ENCODE data around the gene ZFAND3.

Gene ZFAND3

DNA sequence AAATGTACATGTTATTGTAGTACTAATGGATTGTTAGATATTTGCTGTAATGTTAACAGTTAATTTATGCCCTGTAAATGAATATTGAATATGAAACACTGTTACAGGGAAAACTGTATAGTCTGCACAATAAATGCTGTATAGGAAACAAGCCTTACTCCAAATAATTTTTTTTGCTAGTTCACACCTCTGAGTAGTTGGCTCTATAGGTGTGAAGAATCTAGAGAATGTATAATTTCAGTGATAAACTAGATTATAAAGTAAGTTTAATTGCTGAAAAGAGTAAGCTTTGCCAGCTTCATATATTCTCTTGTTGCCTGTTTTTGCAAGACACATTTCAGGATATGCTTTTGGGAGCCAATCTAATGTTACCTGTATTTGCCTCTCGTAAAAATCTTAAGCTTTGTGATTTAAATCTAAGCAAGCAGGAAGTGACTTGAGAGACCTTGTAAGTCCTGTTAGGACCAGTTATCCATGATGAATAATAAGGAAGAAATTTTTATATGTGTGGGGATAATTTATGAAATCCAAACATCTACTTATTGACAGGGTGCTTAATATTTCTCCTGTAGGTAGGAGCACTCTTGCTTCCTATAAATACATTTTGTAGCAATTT lies 232.4 kb downstream of the ZFAND3 start:
- DNase-seq (ENCODE audit: low read depth), result no peak

GRCh38 chr6:38054527-38055202 lies 235.1 kb downstream of the ZFAND3 start:
- DNase-seq (ENCODE audit: low read depth), result no peak

- DNase-seq (ENCODE audit: low read depth), result no peak
These were observed 235.7 kb downstream of the ZFAND3 start for GRCh38 chr6:38055203-38055589.

GRCh38 chr6:38056361-38056760 lies 236.8 kb downstream of the ZFAND3 start:
- DNase-seq (ENCODE audit: low read depth), result no peak

DNA sequence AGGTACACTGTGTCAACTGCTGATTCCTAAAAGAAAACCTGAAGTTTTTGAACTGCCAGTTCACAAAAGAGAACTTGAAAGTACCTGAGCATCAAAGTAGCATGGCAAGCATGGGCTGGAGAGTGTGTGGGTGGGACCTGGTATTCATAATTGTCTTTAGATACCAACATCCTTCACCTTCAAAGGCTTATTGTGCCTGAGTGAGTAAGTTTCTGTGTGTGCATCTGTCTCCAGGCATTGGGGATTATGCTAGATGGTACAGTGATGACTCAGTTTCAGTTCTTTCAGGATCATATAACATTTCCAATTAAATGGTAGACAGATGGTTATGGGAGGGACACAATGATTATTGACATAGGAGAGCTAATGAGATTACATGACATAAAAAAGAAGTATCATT lies 238.5 kb downstream of the ZFAND3 start:
- DNase-seq (ENCODE audit: low read depth), result peak; percentile 52

DNA sequence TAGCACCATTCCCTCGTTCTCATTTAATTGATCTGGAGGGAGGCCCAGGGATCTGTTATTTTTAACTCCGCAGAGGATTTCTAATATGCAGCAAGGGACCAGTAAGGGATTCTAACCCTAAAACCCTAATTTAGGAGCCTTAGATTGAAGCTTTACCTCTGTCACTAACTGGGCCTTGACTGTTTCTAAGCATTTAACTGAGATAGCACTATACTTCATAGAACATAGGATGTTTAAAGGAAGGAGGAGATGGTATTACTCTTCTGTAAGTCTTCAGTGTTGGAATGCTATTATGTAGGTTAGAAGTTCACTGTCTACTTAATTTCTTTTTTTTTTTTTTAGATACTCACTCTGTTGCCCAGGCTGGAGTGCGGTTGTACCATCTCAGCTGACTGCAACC lies 242.5 kb downstream of the ZFAND3 start:
- DNase-seq (ENCODE audit: low read depth), result no peak

DNA sequence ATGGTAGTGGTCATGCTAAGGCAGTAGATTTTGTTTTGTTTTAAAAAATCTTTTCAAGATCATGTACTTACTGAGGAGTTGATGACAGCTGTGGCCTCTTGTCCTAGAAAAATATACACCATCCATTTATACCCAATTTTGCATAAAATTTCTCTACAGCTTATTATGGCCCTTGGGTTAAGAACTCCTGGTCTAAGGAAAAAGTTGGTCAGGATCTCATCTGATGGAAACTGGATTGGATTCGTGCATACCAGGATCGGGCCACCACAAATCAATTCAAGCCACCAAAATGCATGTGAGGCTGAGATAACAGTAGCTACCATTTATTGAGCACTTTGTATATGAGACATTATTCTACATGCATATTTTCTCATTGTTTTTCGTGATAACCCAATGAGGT lies 244.4 kb downstream of the ZFAND3 start:
- DNase-seq (ENCODE audit: low read depth), result no peak

DNA sequence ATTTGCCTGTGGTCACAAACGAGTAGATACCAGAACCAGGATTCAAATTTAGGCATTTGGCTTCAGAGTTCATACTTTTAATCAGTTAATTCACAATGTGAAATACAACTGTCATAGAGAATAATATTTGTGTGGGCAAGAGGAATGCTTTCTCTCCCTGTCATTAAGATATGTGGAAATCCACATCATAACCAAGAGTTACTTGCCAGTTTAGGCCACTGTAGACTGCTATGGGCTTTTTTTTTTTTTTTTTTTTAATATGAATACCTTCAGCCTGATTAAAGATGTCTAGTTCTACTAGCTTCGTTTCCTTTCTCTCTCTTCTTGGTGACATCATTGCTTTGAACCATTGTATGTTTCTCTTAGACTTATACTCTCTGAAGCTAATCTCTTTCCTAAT lies 244.9 kb downstream of the ZFAND3 start:
- no peak for DNase-seq (ENCODE audit: low read depth)

- no peak for DNase-seq (ENCODE audit: low read depth)
These were observed 246.3 kb downstream of the ZFAND3 start for GRCh38 chr6:38065734-38066305.

DNA sequence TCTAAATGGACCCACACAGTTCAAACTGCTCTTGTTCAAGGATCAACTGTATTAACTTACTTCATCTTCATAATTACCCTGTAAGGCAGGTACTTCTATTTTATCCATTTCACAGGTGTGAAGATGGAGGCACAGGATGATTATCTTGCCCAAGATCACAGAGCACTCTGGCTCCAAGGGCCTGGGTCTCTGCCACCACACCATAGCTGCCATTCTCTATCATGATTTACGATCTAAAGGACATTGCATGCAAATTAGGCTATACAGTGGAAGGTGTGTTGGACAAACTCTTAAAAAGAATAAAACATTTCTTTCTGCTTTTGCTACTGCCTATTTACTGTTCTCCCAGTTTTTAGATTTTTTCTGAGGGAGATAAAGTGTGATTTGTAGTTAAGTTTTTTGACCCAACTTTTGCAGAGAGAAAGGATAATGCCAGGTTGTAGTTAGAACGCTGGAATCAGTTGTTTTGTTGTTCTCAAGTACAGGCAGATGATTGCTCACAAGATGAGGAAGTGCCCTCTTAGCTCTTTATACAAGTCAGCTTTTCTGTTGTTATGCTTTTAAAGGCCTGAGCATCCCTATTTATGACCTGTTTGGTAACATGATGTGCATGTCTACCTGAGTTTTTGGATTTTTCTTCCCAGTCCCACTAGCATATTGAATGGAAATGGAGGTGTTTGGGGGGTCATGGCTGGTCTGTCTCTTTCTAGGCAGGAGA lies 247.9 kb downstream of the ZFAND3 start:
- DNase-seq (ENCODE audit: low read depth), result no peak

- no peak for DNase-seq (ENCODE audit: low read depth)
These were observed 249.5 kb downstream of the ZFAND3 start for GRCh38 chr6:38068854-38069590.

DNA sequence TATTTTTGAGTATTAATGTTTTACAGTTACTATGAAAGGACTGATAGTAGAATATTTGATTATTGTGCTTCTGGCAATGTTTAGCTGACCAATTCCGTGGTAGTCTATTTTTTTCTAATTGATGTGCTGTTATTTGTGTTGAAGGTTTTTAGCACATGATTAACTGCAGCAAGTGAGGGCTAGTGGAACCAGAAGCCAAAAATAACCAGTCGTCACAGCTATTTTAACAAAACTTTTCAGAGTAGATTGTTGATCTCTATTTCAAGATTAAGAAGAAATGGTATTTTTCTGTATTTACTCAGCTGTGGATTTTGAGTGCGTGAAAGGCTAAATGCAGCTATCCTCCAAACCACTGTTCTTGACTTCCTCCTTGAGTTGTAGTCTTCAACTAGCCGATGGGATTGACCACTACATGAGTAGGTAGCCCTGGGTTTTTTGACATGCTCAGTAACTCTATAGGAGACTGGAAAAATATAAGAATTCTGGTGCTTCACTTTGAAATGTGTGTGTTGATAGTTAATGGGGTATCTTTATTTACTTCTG lies 258.0 kb downstream of the ZFAND3 start:
- DNase-seq (ENCODE audit: low read depth), result no peak

GRCh38 chr6:38078671-38079070 lies 259.1 kb downstream of the ZFAND3 start:
- DNase-seq (ENCODE audit: low read depth), result no peak

- DNase-seq (ENCODE audit: low read depth), result no peak
These were observed 259.6 kb downstream of the ZFAND3 start for GRCh38 chr6:38079107-38079506.

DNA sequence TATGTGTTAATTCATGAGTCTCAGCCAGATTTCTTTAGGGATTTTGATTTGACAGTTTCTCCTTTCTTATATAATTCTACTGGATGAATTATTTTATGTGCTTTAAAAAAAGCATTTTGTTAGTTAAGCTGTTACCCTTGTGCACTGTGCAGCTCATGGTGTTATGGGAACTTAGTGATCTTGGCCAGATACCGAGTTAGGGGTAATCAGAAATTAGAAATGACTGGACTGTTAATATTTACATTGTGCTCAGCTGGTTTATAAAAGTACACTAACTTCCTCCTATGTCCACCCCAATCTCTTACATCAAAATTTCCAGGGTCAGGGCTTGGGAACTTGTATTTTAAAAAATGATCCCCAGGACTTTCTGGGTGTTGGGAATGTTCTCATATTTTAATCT lies 260.0 kb downstream of the ZFAND3 start:
- no peak for DNase-seq (ENCODE audit: low read depth)

DNA sequence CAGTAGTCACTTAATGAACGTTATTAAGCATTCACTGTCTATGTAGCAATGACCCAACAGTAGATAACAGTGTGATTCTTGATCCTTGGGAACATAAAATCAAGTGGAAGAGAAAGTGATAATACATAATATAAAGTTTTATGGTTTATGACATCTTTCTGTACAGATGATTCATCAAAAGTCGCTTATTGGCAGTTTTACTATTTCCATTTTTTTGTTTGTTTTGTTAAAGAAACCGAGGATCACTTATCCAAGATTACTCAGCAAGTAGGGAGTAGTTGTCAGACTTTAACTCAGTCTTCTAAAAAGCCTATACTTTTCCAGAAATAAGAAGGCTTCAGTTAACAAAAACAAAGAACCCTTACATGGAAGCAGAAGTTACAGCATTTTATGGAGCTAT lies 260.8 kb downstream of the ZFAND3 start:
- no peak for DNase-seq (ENCODE audit: low read depth)

GRCh38 chr6:38080889-38081288 lies 261.4 kb downstream of the ZFAND3 start:
- no peak for DNase-seq (ENCODE audit: low read depth)

DNA sequence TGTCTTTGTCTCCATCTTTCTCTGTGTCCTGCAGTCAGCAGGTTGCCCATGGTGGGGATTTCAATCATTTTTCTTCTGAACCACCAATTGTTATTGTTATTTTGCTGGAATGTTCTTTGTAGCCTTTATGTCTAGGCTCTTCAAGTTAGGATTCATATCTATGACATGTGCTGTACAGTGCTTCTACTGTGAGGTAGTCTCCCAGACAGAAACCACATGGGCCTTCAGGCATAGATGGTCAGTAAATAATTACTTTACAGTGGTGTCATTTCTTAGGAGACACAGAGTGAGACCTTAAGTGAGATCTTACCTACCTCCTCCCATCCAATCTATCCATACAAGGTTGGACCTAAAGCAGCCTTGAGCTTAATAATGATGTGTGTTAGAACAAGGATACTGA lies 265.5 kb downstream of the ZFAND3 start:
- no peak for DNase-seq (ENCODE audit: low read depth)

DNA sequence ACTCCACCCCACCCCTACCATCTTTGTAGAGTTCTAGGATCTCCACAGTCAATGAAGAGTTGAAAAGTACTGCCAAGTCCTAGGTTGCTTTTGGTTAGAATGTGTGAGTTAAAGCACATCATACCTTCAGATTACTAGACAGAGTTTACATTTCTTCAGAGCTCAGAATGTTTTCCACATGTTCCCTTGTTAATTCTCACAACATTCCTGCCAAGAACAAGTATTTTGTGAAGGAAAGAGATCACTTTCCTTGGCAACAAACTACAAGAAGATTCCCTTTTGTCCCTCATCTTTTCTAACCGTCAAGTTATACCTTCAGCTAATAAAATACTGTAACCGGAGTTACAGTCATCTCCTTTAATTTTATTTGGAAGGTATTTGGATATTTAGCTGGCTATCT lies 266.8 kb downstream of the ZFAND3 start:
- DNase-seq (ENCODE audit: low read depth), result no peak

GRCh38 chr6:38088010-38088409 lies 268.5 kb downstream of the ZFAND3 start:
- DNase-seq (ENCODE audit: low read depth), result no peak

- DNase-seq (ENCODE audit: low read depth), result no peak
These were observed 269.3 kb downstream of the ZFAND3 start for GRCh38 chr6:38088829-38089228.

DNA sequence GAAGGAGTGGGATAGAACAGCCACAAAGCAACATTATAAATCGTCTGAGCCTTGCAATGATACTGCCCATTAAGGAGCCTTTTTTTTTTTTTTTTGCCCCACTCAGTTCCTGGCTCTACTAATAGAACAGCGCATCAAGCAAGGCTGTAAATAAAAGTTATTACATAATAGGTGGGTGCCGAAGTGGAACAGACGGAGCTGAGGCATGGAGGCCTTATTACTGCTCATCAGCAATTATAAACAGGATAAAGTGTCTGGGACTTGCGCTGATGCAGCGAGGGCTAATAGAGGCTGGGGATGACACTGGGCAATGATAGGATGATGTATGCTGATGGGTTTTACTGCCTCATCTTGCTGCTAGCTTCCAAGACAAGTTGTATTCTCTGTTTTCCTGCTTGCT lies 272.1 kb downstream of the ZFAND3 start:
- no peak for DNase-seq (ENCODE audit: low read depth)

All from activated T-cell treated with anti-CD3 and anti-CD28 coated beads for 24 hours (primary cell).